Measurements from ENCODE around the gene TDRD7. TPM values are rescaled to one million over a fixed set of nuclear protein-coding genes. Genes with fewer than 3 reads are reported as not detected.

The TDRD7 gene
- total and polyA plus RNA-seq, 9 of the 15 experiments (the other 6 are each of a cell fraction or from before 2014, with no cell fraction given), result 2.2 to 7.7 (median 5.2) TPM

- H3K9me1 ChIP-seq (ENCODE audit: control insufficient read depth, insufficient read depth, low read length), result peaks cover 4% of the 10 kb centered on the region
- peak overlapping the region; percentile 80 to 84; a peak in 1 of 4 replicates for H3K9ac ChIP-seq (ENCODE audit: insufficient read depth in 1 of 2, low read depth in 2 of 2, low read length in 2 of 2)
- TF ChIP-seq FOXM1 (IDR thresholded peaks at IDR 0.05; ENCODE audit: low read depth) (no peak), FOXM1 (CRISPR knock-in tag; IDR thresholded peaks at IDR 0.05; ENCODE audit: low read depth) (no peak), SMARCC2 (IDR thresholded peaks at IDR 0.05; ENCODE audit: low read depth) (no peak), RNF219 (CRISPR knock-in tag; IDR thresholded peaks at IDR 0.05) (no peak), ZNF347 (CRISPR knock-in tag; IDR thresholded peaks at IDR 0.05; ENCODE audit: low read depth) (no peak), TRIM28 (IDR thresholded peaks at IDR 0.05) (no peak), SAFB (IDR thresholded peaks at IDR 0.05; ENCODE audit: borderline replicate concordance, low read depth, low read length) (no peak), ZNF507 (tag; conservative IDR thresholded peaks at IDR 0.05) (no peak), LARP7 (IDR thresholded peaks at IDR 0.05) (no peak), ERF (CRISPR knock-in tag; IDR thresholded peaks at IDR 0.05) (no peak), HDAC1 (IDR thresholded peaks at IDR 0.05) (no peak), KLF6 (CRISPR knock-in tag; IDR thresholded peaks at IDR 0.05; ENCODE audit: borderline replicate concordance) (no peak), GABPA (tag; conservative IDR thresholded peaks at IDR 0.05; ENCODE audit: low read depth) (no peak), HCFC1 (IDR thresholded peaks at IDR 0.05; ENCODE audit: low read depth, low read length) (no peak), CREB1 (IDR thresholded peaks at IDR 0.05) (no peak), CREB1 (CRISPR knock-in tag; IDR thresholded peaks at IDR 0.05) (no peak), ZNF165 (CRISPR knock-in tag; IDR thresholded peaks at IDR 0.05; ENCODE audit: borderline replicate concordance) (no peak), CBX1 (IDR thresholded peaks at IDR 0.05; ENCODE audit: low read depth) (no peak), SIN3B (IDR thresholded peaks at IDR 0.05; ENCODE audit: low read depth) (no peak), ZNF57 (CRISPR knock-in tag; IDR thresholded peaks at IDR 0.05) (no peak), ZNF699 (CRISPR knock-in tag; IDR thresholded peaks at IDR 0.05; ENCODE audit: insufficient replicate concordance) (no peak)
- TF ChIP-seq, protein P1, sequence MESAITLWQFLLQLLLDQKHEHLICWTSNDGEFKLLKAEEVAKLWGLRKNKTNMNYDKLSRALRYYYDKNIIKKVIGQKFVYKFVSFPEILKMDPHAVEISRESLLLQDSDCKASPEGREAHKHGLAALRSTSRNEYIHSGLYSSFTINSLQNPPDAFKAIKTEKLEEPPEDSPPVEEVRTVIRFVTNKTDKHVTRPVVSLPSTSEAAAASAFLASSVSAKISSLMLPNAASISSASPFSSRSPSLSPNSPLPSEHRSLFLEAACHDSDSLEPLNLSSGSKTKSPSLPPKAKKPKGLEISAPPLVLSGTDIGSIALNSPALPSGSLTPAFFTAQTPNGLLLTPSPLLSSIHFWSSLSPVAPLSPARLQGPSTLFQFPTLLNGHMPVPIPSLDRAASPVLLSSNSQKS (CRISPR knock-in tag; IDR thresholded peaks at IDR 0.05), result no peak
- no peaks in the 10 kb centered on the region for H3K9me3 ChIP-seq (replicated peaks; ENCODE audit: control insufficient read depth, insufficient read depth, low read depth, low read length)
- DNase-seq (ENCODE audit: extremely low read depth in 1 of 4, low spot score in 3 of 4) (no peak), ATAC-seq (no peak), FAIRE-seq (no peak)
- BruUV-seq (replicated peaks), result no TSS peak
- H3K36me3 ChIP-seq (ENCODE audit: control insufficient read depth, insufficient read depth, low read length), result peaks cover 29% of the 10 kb centered on the region
- H3K27ac ChIP-seq (ENCODE audit: extremely low read depth, low read depth, low read length), result no peak overlapping the region; the same call in 2 of the 3 replicates
- ChIA-PET CTCF (ENCODE audit: low intra/inter-chr PET ratio) (no interaction called here), POLR2A (interaction anchor here (0.6 to 5.3 kb wide), 5 partner anchors 12 to 887 kb away, joined by 3 to 29 read pairs (median 5); partner anchors contain the start of genes NCBP1 and TSTD2)
- H2AFZ ChIP-seq (ENCODE audit: low read depth, low read length), result no peak overlapping the region
- no peak overlapping the region for H3K4me2 ChIP-seq (ENCODE audit: insufficient read depth, low read length)
- in situ Hi-C loops (cut with MboI) (no loop called here), intact Hi-C loops (cut with micrococcal nuclease) (no loop called here)
- H3K4me1 ChIP-seq (replicated peaks in 1 of 2; ENCODE audit: control insufficient read depth in 2 of 2, insufficient read depth in 2 of 2, low read length in 2 of 2), result peaks cover 47 to 61% of the 10 kb centered on the region in 2 experiments
- H4K20me1 ChIP-seq (replicated peaks; ENCODE audit: control insufficient read depth, insufficient read depth, low read length), result peaks cover 25% of the 10 kb centered on the region
- peaks cover 89% of the 10 kb centered on the region for H3K79me2 ChIP-seq (ENCODE audit: control insufficient read depth, insufficient read depth, low read length)
- no peak overlapping the region for H3K4me3 ChIP-seq
- no peaks in the 10 kb centered on the region; a peak in 1 of 5 replicates for H3K27me3 ChIP-seq (ENCODE audit: control insufficient read depth in 2 of 2, insufficient read depth in 2 of 2, low read length in 2 of 2)
- WGBS (ENCODE audit: insufficient coverage, low coverage, missing lambda C conversion rate), result 86% methylated on average over 3 of the region's 3 CpGs
These were observed 93.9 kb downstream of the TDRD7 start for GRCh38 chr9:97505845-97506244.

Measured in K562 (cell line).